SIG-M5 (cell line): ENCODE results near the gene ATAD3B.

ENCODE experiments used
- DNase-seq: peaks from one replicate; lab custom pipeline; 2025; lab: John Stamatoyannopoulos, UW

ATAD3B gene

GRCh38 chr1:1535201-1536018, 63.8 kb downstream of the ATAD3B start:
- no peak for DNase-seq

DNA sequence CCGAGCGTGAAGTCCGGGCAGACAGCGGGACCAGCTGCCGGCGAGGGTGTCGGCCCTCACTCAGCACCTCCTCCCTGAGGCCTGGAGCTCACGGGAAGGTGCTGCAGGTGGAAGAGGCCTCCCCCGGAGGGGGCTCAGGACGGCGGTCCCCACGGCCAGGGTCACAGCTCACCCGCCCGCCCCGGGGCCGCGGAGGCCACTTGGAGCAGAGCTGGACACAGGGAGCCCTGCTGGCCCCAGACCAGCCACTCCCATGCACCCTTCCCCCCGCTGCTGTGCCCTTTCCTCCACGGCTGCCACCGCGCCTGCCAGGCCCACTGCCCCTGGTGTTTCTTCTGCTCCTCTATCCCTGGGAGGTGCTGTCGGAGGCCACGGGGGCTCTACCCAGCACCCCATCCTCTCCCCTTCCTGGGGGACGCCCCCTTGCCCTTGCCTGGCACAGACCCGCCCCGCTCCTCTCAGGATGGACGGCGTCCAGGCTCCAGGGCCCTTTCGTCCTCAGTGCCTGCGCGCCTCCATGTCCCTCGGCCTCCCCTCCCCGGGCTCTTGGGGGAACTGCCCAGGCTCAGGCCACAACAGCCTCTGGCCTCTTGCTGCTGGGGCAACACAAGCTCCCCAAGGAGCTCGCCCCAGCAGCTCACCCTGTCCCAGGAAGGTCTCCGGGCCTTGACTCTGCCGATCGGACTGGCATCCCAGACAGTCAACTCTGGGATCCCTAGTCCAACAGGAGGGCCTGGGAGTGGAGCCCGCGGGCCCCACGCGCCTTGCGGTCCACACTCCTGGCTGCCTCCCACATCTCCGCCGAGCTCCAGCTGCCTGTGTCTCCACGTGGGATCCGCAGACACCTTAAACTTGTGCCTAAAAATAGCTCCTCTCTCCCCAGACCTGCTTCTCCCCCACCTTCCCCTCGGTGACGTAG, 64.7 kb downstream of the ATAD3B start:
- DNase-seq: no peak

DNA sequence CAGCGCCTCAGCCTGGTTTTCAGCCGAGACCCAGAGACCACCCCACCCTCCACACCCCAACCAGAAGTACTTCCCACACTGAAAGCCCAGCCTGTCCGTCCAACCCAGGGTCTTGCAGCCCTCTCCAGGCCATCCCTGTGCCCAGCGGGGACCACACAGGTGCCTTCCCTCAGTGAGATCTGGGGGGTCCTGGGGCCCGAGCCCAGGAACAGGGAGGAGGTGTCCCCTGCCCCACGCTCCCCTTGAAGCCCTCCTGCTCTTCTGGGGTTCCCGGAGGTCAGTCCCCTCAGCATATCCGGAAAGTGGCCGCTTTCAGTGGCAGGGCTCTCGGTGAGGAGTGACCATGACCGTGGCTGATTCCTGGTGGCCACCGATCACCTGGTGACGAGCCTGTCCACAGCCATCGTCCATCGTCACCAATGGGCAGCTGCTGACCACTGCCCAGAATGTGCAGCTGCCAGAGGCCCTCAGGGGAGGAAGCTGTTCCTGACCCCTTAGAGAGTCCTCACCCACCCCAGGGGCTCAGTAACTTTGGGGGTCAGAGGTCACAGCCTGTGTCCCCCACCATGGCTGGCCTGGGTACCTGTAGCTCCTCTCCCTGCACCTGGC, 65.5 kb downstream of the ATAD3B start:
- DNase-seq: no peak

DNA sequence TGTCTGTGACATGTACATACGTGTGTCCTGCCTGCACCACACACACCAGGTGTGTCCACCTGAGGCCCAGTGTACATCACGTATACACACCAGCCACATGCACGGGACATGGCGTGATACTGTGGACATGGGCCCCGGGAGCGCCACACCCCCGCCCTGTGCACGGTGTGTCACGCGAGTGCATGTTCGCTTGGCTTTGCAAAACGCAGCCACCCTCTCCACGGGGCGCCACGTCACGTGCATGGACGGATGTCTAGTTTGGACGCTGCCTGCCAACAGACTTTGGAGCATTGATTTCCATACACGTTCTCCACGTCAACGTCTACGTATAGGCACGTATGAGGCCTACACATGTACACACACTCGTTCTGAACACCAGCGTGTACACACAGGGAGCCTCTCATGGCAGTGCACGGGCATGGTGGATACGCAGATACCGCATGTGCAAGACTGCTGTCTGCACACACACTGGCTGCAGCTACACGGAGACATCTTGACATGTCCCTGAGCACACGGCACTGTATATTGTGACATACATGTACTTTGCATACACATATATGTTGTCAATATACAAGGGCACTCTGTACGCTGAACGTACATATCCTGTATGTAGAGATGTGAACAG, 66.2 kb downstream of the ATAD3B start:
- no peak for DNase-seq

GRCh38 chr1:1538334-1538733, 66.8 kb downstream of the ATAD3B start:
- DNase-seq: no peak

GRCh38 chr1:1538989-1539309, 67.4 kb downstream of the ATAD3B start:
- no peak for DNase-seq

- DNase-seq: no peak
These were observed 67.9 kb downstream of the ATAD3B start for GRCh38 chr1:1539310-1540089.

- DNase-seq: no peak
These were observed 68.7 kb downstream of the ATAD3B start, which contains the start of gene TMEM240 for GRCh38 chr1:1540090-1540817. Gene TMEM240, minus strand, starts transcription at chr1:1540624. Its CDS starts 278 bp downstream, at chr1:1540346.

DNA sequence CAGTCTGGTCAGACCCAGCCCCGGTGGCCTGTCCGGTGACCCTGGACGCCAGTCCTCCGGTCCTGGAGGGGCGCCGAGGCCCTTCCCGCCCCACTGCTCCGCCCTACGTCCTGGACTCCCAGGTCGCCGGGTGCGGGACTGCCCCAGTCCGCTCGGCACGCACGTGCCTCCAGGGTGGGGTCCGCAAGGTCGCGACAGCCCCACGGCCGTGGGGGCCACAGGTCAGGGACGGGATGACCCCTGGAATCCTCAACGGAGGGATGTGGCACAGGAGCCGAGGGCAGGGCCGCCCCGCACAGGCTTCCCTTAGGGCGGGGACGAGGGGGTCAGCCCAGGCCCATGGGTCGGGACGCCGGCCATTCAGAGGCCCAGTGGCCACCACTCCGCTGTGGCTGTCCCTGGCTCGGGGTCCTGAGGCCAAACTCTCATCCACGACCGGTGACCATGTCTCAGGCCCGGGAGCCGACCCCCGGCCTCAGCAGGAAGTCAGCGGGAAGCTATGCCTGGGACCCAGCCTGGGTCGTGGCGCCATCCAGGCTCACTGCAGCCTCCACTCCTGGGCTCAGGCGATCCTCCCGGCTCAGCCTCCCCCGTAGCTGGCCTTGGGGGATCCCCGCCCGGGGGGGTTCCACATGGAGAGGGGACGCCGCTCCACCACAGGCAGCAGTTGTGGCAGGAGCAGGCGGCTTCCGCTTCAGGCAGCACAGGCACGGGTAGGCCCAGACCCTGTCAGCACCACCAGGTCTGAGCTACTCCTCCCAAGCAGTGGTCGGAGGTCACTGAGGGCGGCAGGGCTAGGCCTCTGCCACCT, 69.5 kb downstream of the ATAD3B start:
- DNase-seq: no peak

DNA sequence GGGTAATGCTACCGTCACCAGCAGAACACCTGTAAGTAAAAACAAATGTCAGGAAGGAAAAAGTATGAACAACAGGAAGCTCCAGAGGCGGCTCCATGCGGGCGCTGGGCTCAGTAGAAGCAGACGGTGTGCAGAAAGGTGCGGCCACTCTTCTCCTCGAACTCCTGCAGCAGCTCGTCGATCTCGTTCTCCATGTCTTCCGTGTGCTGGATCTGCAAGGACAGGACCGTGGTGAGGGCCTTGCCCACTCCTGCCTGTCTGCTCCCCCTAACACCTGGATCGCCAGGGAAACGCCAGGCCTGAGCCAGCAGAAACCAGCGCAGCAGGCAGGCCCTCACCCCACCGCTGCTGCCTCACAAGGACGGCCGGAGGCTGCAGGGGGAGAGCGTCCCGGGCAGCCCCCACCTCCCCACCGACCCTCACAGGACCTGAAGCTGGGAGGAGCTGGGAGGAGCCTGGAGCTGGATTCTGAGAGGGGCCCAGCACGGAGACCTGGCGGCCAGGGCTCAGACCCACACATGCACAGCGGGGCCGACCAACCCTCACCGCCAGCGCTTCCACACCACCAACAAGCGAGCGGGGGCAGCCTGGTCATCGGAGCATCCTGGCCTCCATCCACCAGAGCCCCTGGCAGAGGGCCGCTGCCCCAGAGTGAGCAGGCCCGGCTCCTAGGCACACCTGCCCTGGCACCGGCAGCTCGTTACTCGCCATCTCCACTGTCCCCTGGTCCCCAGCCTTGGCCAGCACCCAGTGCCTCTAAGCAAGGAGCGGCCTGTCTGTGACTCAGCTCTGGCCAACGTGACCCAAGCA, 70.6 kb downstream of the ATAD3B start:
- no peak for DNase-seq

GRCh38 chr1:1542766-1543705, 71.5 kb downstream of the ATAD3B start:
- DNase-seq: no peak

DNA sequence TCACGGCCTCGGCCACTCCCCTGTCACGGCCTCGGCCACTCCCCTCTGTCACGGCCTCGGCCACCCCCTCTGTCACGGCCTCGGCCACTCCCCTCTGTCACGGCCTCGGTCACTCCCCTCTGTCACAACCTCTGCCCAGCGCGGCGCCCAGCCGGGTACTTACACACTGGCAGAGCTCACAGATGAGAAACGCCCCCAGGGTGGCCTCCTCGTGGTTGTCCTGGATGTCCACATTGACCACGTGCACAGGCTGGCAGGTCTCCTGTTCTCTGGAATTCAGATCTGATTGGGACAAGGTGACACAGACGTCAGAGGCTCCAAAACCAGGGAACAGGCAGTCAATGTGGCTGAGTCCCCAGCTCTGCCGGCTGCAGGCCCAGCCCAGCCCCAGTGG, 72.1 kb downstream of the ATAD3B start:
- DNase-seq: no peak

- no peak for DNase-seq
These were observed 73.0 kb downstream of the ATAD3B start for GRCh38 chr1:1544544-1544943.
